ENCODE results near the gene BCAR3. TPM values are rescaled to one million over a fixed set of nuclear protein-coding genes. Genes with fewer than 3 reads are reported as not detected.

The BCAR3 gene
- total RNA-seq, 1 donor from 2014 or later: 22.8 TPM

- no peak for TF ChIP-seq POLR2AphosphoS5 (IDR thresholded peaks at IDR 0.05; ENCODE audit: insufficient read depth in 1 of 2, low read depth in 1 of 2)
- TF ChIP-seq CTCF (IDR thresholded peaks at IDR 0.05): no peak
- TF ChIP-seq POLR2A (IDR thresholded peaks at IDR 0.05): no peak
- no peaks in the 10 kb centered on the region for H3K36me3 ChIP-seq
- peaks cover 41% of the 10 kb centered on the region for H3K4me1 ChIP-seq
- intact Hi-C loops (cut with DNase I): loop anchor here (10.0 kb wide), 2 partner anchors 175 to 225 kb away; partner anchors contain the start of gene FNBP1L
- no peaks in the 10 kb centered on the region for H3K27me3 ChIP-seq
- no peaks in the 10 kb centered on the region for H3K9me3 ChIP-seq
- no peak for DNase-seq (ENCODE audit: extremely low spot score in 2 of 2)
- H3K27ac ChIP-seq: no peak overlapping the region
- no peak overlapping the region for H3K4me3 ChIP-seq
Measured at GRCh38 chr1:93619507-93620171, 62.0 kb downstream of the BCAR3 start.

GRCh38 chr1:93617670-93618499 is 63.8 kb downstream of the BCAR3 start:
- Histone ChIP-seq H3K36me3 (no peaks in the 10 kb centered on the region), H3K4me1 (peaks cover 55% of the 10 kb centered on the region), H3K27me3 (no peaks in the 10 kb centered on the region), H3K27ac (peak overlapping the region; percentile 42), H3K9me3 (no peaks in the 10 kb centered on the region), H3K4me3 (no peak overlapping the region)
- DNase-seq (ENCODE audit: extremely low spot score in 2 of 2): no peak
- TF ChIP-seq POLR2A (IDR thresholded peaks at IDR 0.05): no peak
- TF ChIP-seq POLR2AphosphoS5 (IDR thresholded peaks at IDR 0.05; ENCODE audit: insufficient read depth in 1 of 2, low read depth in 1 of 2): no peak
- no peak for TF ChIP-seq CTCF (IDR thresholded peaks at IDR 0.05)
- intact Hi-C loops (cut with DNase I): no loop called here

DNA sequence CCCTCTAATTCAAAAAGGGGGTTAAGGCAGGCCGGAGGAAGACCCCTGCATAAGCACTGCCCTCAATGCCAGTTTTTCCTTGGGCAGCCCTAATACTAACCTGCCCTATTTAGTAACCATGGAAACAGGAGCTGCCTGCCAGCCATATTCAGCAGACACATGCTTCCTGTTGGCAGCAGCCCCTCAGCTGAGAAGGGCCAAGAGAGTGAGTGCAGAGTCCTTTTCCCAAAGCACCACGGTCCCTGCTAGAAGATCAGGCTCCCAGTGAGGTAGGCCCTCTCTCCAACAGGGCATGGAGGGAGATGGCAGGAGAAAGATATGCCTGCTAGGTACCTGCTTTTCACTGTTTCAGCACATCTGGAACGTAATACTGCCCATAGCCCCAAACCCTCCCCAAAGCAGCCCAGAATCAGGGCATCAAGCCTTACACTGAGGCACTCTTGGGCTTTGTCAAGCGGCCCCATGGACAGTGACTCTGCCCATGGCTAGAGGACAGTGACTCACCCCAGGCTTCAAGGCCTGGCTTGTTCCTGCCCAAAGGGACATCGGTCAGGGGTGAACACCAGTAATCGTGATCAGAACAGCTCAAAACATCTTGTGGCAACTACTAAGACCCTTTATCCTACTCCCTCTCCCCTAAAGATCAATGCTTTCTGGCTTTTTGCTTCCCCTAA is 64.5 kb downstream of the BCAR3 start:
- no peaks in the 10 kb centered on the region for H3K27me3 ChIP-seq
- H3K4me3 ChIP-seq: no peak overlapping the region
- no peaks in the 10 kb centered on the region for H3K9me3 ChIP-seq
- peak overlapping the region; percentile 42 for H3K27ac ChIP-seq
- peaks cover 55% of the 10 kb centered on the region for H3K4me1 ChIP-seq
- no peak for TF ChIP-seq CTCF (IDR thresholded peaks at IDR 0.05)
- TF ChIP-seq POLR2AphosphoS5 (IDR thresholded peaks at IDR 0.05; ENCODE audit: insufficient read depth in 1 of 2, low read depth in 1 of 2): no peak
- no peak for TF ChIP-seq POLR2A (IDR thresholded peaks at IDR 0.05)
- DNase-seq (ENCODE audit: extremely low spot score in 2 of 2): no peak
- H3K36me3 ChIP-seq: no peaks in the 10 kb centered on the region
- intact Hi-C loops (cut with DNase I): no loop called here

- intact Hi-C loops (cut with DNase I): no loop called here
- no peak for DNase-seq (ENCODE audit: extremely low spot score in 2 of 2)
- Histone ChIP-seq H3K4me1 (peaks cover 55% of the 10 kb centered on the region), H3K9me3 (no peaks in the 10 kb centered on the region), H3K4me3 (no peak overlapping the region), H3K36me3 (no peaks in the 10 kb centered on the region), H3K27me3 (no peaks in the 10 kb centered on the region), H3K27ac (peak overlapping the region; percentile 42)
- TF ChIP-seq POLR2AphosphoS5 (IDR thresholded peaks at IDR 0.05; ENCODE audit: insufficient read depth in 1 of 2, low read depth in 1 of 2) (no peak), POLR2A (IDR thresholded peaks at IDR 0.05) (no peak), CTCF (IDR thresholded peaks at IDR 0.05) (no peak)
Measured at GRCh38 chr1:93616221-93616995, 65.2 kb downstream of the BCAR3 start.

All from vagina (tissue), 2 donors.